Measurements from ENCODE around the gene SPTLC2. TPM values are rescaled to one million over a fixed set of nuclear protein-coding genes. Genes with fewer than 3 reads are reported as not detected.
"Not testable (repeated sequence)": the region's sequence is repeated elsewhere in the genome, so short reads cannot be mapped to it uniquely, and the experiment has no call there.

Gene SPTLC2
- total RNA-seq, 1 donor from 2014 or later, result 27.3 TPM

GRCh38 chr14:77547512-77548180, 68.8 kb downstream of the SPTLC2 start:
- DNase-seq (ENCODE audit: low read depth, low spot score), result no peak
- no peaks in the 10 kb centered on the region for H3K27me3 Mint-ChIP-seq (ENCODE audit: low read depth)
- no peaks in the 10 kb centered on the region for H3K9me3 Mint-ChIP-seq
- no peak overlapping the region for H3K4me3 Mint-ChIP-seq
- H3K4me1 Mint-ChIP-seq, result peaks cover 15% of the 10 kb centered on the region
- no peak overlapping the region for H3K27ac Mint-ChIP-seq (ENCODE audit: unreplicated experiment)
- TF ChIP-seq CTCF (conservative IDR thresholded peaks at IDR 0.05), result peak; percentile 45
- H3K36me3 Mint-ChIP-seq (ENCODE audit: low read depth), result peaks cover 6% of the 10 kb centered on the region

- not testable (repeated sequence) for H3K27me3 Mint-ChIP-seq (ENCODE audit: low read depth); H3K9me3 Mint-ChIP-seq; H3K36me3 Mint-ChIP-seq (ENCODE audit: low read depth); H3K4me3 Mint-ChIP-seq; DNase-seq (ENCODE audit: low read depth, low spot score); H3K27ac Mint-ChIP-seq (ENCODE audit: unreplicated experiment)
- peaks cover 25% of the 10 kb centered on the region for H3K4me1 Mint-ChIP-seq
Observed at GRCh38 chr14:77545171-77545570, 71.3 kb downstream of the SPTLC2 start.

DNA sequence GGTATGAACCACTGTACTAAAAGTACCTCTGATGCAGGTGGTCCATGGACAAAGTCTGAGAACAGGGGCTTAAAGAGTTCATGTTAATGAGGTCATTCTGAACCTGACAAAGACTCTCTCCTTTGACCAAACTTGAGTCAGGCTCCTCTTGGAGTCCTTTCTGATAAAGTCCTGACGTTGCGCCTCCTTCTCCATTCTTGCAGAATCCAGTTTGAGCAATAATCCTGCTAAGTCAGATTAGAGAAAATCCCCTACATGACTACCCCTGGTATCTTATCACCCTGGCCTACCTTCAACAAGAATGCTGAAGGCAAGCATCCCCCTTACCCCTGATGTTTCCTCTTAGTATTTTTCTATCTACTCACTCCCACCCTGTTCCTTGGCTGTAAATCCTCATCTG, 71.9 kb downstream of the SPTLC2 start:
- Mint-ChIP-seq H3K9me3 (no peaks in the 10 kb centered on the region), H3K36me3 (ENCODE audit: low read depth) (peaks cover 4% of the 10 kb centered on the region), H3K4me3 (no peak overlapping the region), H3K4me1 (peaks cover 25% of the 10 kb centered on the region), H3K27me3 (ENCODE audit: low read depth) (no peaks in the 10 kb centered on the region), H3K27ac (ENCODE audit: unreplicated experiment) (peak overlapping the region; percentile 16)
- DNase-seq (ENCODE audit: low read depth, low spot score), result no peak
- TF ChIP-seq CTCF (conservative IDR thresholded peaks at IDR 0.05), result no peak

DNA sequence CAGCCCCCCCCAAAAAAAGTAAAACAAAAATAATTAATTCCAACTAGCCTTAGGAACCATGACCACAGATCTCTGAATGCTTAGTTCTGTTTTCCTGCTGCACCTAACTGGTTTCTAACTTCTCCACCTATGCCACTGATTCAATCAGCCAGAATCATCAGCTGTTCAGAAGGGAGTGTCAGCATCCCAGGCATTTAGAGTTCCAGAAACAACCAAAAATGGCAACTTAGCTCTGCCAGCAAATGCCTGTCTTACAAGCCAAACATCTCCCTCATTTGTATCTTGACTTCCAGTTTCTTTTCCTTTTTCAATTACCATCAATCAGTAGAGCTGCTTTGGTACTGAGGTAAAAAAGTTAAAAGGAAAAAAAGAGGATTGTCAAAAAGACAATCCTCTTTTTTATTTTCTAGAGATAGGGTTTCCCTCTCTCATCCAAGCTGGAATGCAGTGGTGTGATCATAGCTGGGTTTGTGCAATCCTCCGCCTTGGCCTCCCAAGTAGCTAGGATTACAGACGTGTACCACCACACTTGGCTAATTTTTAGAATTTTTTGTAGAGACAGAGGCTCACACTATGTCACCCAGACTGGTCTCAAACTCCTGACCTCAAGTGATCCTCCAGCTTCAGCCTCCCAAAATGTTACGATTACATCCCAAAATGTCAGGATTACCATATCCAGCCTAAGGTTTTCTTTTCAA, 72.7 kb downstream of the SPTLC2 start:
- no peaks in the 10 kb centered on the region for H3K27me3 Mint-ChIP-seq (ENCODE audit: low read depth)
- H3K36me3 Mint-ChIP-seq (ENCODE audit: low read depth), result peaks cover 4% of the 10 kb centered on the region
- DNase-seq (ENCODE audit: low read depth, low spot score), result no peak
- peaks cover 25% of the 10 kb centered on the region for H3K4me1 Mint-ChIP-seq
- no peak overlapping the region for H3K27ac Mint-ChIP-seq (ENCODE audit: unreplicated experiment)
- no peak overlapping the region for H3K4me3 Mint-ChIP-seq
- TF ChIP-seq CTCF (conservative IDR thresholded peaks at IDR 0.05), result no peak
- no peaks in the 10 kb centered on the region for H3K9me3 Mint-ChIP-seq

DNA sequence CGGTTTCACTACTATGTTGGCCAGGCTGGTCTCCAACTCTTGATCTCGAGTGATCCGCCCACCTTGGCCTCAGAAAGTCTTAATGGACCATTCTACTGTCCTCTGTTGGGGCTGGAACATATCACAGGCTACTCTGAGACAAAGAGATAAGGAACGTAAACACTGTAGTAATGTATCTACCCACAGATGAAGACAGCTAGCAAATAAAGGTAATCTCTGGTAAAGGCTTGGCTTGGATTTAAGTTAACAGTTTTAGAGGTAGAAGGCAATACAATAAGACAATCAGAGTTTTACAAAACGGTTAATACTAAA, 73.2 kb downstream of the SPTLC2 start:
- H3K4me1 Mint-ChIP-seq, result peaks cover 25% of the 10 kb centered on the region
- H3K27me3 Mint-ChIP-seq (ENCODE audit: low read depth), result no peaks in the 10 kb centered on the region
- H3K4me3 Mint-ChIP-seq, result no peak overlapping the region
- no peak overlapping the region for H3K27ac Mint-ChIP-seq (ENCODE audit: unreplicated experiment)
- H3K9me3 Mint-ChIP-seq, result no peaks in the 10 kb centered on the region
- no peak for DNase-seq (ENCODE audit: low read depth, low spot score)
- TF ChIP-seq CTCF (conservative IDR thresholded peaks at IDR 0.05), result no peak
- H3K36me3 Mint-ChIP-seq (ENCODE audit: low read depth), result peaks cover 4% of the 10 kb centered on the region

Measured in neural crest cell (in vitro differentiated cells).